GM12892 (cell line): Measurements from ENCODE around the gene RIN1.

Source experiments
- POLR2A ChIP-seq: IDR thresholded peaks from 2 replicates; pipeline ENCODE4 v1.6.1; 2011; ENCODE audit warnings: low read depth, low read length, control low read depth
- POLR2AphosphoS5 ChIP-seq: IDR thresholded peaks from 2 replicates; pipeline ENCODE4 v1.6.1; 2011; ENCODE audit warnings: low read depth, low read length, control low read depth

- TF ChIP-seq POLR2AphosphoS5 (no peak), POLR2A (no peak)
Observed at GRCh38 chr11:66335531-66336233, 552 bp downstream of the RIN1 start.
